Measurements from ENCODE around the gene C11orf98. TPM values are rescaled to one million over a fixed set of nuclear protein-coding genes. Genes with fewer than 3 reads are reported as not detected.

The C11orf98 gene
- total and polyA plus RNA-seq, 2 of the 13 experiments (the other 11 are each of a cell fraction or from before 2014, with no cell fraction given) = 30.4 to 91.8 TPM

DNA sequence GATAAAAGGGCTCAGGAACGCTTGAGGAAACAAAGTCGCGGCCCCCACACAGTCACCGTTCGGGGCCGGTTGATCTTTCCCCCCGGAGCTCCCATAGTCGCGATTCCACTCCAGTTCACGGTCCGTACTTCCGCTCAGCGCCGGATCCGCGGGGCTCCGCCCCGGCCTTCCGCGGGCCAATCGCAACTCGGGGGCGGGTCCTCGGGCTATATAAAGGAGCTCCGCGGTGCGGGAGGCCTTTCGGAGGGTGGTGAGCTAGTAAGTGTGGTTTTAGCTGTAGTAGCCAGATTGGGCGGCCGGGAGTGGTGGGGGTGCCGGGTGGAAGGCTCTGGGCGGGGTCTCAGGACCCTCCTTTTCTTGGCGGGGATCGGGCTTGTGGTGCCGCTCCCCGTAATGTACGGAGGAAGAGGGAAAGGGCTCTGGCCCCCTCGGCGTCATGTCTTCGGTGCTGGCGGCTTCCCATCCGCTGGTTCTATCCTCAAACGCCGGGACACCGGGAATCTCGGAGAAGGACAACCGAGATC, at the start of gene C11orf98, which contains the start of gene CSKMT (continued):
- TF ChIP-seq, protein P1, sequence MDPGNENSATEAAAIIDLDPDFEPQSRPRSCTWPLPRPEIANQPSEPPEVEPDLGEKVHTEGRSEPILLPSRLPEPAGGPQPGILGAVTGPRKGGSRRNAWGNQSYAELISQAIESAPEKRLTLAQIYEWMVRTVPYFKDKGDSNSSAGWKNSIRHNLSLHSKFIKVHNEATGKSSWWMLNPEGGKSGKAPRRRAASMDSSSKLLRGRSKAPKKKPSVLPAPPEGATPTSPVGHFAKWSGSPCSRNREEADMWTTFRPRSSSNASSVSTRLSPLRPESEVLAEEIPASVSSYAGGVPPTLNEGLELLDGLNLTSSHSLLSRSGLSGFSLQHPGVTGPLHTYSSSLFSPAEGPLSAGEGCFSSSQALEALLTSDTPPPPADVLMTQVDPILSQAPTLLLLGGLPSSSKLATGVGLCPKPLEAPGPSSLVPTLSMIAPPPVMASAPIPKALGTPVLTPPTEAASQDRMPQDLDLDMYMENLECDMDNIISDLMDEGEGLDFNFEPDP (CRISPR knock-in tag; conservative IDR thresholded peaks at IDR 0.05) = no peak
- TF ChIP-seq ZNF543 (CRISPR knock-in tag; IDR thresholded peaks at IDR 0.05) (peak; percentile 77; the same call in 1 of the 2 replicates), ZNF230 (CRISPR knock-in tag; IDR thresholded peaks at IDR 0.05) (peak; percentile 90), TBP (CRISPR knock-in tag; IDR thresholded peaks at IDR 0.05) (no peak), ZNF496 (CRISPR knock-in tag; IDR thresholded peaks at IDR 0.05; ENCODE audit: insufficient replicate concordance) (no peak), ZBTB7B (CRISPR knock-in tag; IDR thresholded peaks at IDR 0.05) (no peak), CCDC6 (CRISPR knock-in tag; IDR thresholded peaks at IDR 0.05) (no peak), ETV6 (CRISPR knock-in tag; conservative IDR thresholded peaks at IDR 0.05) (no peak; the same call in 1 of the 2 replicates), CHD2 (IDR thresholded peaks at IDR 0.05; ENCODE audit: low read depth, low read length) (peak; percentile 38; the same call in 1 of the 2 replicates), ZGPAT (CRISPR knock-in tag; IDR thresholded peaks at IDR 0.05) (peak; percentile 63), MEIS2 (CRISPR knock-in tag; IDR thresholded peaks at IDR 0.05) (no peak; the same call in 1 of the 2 replicates), ELF3 (CRISPR knock-in tag; IDR thresholded peaks at IDR 0.05) (peak; percentile 68; the same call in 1 of the 2 replicates), ZNF18 (CRISPR knock-in tag; IDR thresholded peaks at IDR 0.05; ENCODE audit: insufficient replicate concordance) (no peak), U2AF2 (IDR thresholded peaks at IDR 0.05; ENCODE audit: low read depth, low read length) (no peak), KDM1A (CRISPR knock-in tag; IDR thresholded peaks at IDR 0.05) (no peak), RFX1 (IDR thresholded peaks at IDR 0.05) (no peak), ZNF558 (CRISPR knock-in tag; IDR thresholded peaks at IDR 0.05; ENCODE audit: borderline replicate concordance) (no peak), ZNF614 (CRISPR knock-in tag; IDR thresholded peaks at IDR 0.05; ENCODE audit: borderline replicate concordance) (peak; percentile 75; the same call in 1 of the 2 replicates), NFE2L1 (CRISPR knock-in tag; IDR thresholded peaks at IDR 0.05; ENCODE audit: borderline replicate concordance) (no peak), ZNF740 (CRISPR knock-in tag; IDR thresholded peaks at IDR 0.05) (peak; percentile 90), SP140L (CRISPR knock-in tag; IDR thresholded peaks at IDR 0.05; ENCODE audit: borderline replicate concordance) (no peak), ISL2 (CRISPR knock-in tag; IDR thresholded peaks at IDR 0.05) (no peak; the same call in 1 of the 2 replicates), ZFP62 (CRISPR knock-in tag; IDR thresholded peaks at IDR 0.05) (no peak), KMT2A (CRISPR knock-in tag; IDR thresholded peaks at IDR 0.05) (no peak), EED (CRISPR knock-in tag; IDR thresholded peaks at IDR 0.05) (no peak), POLR2AphosphoS2 (IDR thresholded peaks at IDR 0.05; ENCODE audit: low read depth, low read length) (peak; percentile 92; the same call in 1 of the 2 replicates), GATA4 (IDR thresholded peaks at IDR 0.05; ENCODE audit: borderline replicate concordance, low read depth) (peak; percentile 94)
- TF ChIP-seq, protein P2, sequence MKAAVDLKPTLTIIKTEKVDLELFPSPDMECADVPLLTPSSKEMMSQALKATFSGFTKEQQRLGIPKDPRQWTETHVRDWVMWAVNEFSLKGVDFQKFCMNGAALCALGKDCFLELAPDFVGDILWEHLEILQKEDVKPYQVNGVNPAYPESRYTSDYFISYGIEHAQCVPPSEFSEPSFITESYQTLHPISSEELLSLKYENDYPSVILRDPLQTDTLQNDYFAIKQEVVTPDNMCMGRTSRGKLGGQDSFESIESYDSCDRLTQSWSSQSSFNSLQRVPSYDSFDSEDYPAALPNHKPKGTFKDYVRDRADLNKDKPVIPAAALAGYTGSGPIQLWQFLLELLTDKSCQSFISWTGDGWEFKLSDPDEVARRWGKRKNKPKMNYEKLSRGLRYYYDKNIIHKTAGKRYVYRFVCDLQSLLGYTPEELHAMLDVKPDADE (CRISPR knock-in tag; IDR thresholded peaks at IDR 0.05) = no peak

All from HepG2 (cell line).